NT2/D1 (cell line): ENCODE data around the gene ALDH18A1.

Experiments
- YY1 ChIP-seq: IDR thresholded peaks from 2 replicates; pipeline ENCODE4 v1.6.1; 2011; ENCODE audit not compliant: insufficient read length, insufficient read depth
- ZNF274 ChIP-seq: IDR thresholded peaks from 2 replicates; pipeline ENCODE4 v1.6.1; 2011; ENCODE audit warnings: mild to moderate bottlenecking, low read depth, low read length

- TF ChIP-seq YY1 (no peak), ZNF274 (no peak)
Measured at GRCh38 chr10:95600158-95600557, 56.4 kb downstream of the ALDH18A1 start.
